ENCODE results near the gene ALOXE3.

Gene ALOXE3

GRCh38 chr17:8117980-8118768 lies at the start of gene ALOXE3:
Gene ALOXE3, minus strand, starts transcription at chr17:8118514. Its CDS starts 524 bp downstream, at chr17:8117990.
- no peak for DNase-seq (ENCODE audit: low read depth in 2 of 2)

DNA sequence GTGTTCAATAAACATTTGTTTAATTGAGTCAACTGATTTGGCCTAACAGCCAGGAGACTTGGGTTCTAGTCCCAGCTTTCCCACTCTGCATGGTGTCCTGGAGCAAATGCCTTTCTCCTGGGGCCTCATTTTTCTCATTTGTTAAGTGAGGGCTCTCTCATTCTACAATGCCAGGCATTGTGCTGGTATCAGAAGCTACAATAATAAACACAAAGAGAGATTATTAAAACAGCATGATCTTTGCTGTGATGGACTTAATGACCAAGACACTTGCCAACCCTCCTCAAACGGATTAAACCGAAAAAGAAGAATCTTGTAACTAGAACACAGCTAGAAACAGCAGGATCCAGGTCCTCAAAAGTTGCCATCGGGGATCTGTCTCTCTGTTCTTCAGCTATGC lies 49.2 kb upstream of the ALOXE3 start:
- DNase-seq (ENCODE audit: low read depth in 2 of 2), result no peak

GRCh38 chr17:8166731-8167130 lies 48.4 kb upstream of the ALOXE3 start:
- DNase-seq (ENCODE audit: low read depth in 2 of 2), result no peak

GRCh38 chr17:8164815-8165131 lies 46.5 kb upstream of the ALOXE3 start:
- DNase-seq (ENCODE audit: low read depth in 2 of 2), result no peak

GRCh38 chr17:8163978-8164814 lies 45.9 kb upstream of the ALOXE3 start:
- DNase-seq (ENCODE audit: low read depth in 2 of 2), result no peak

DNA sequence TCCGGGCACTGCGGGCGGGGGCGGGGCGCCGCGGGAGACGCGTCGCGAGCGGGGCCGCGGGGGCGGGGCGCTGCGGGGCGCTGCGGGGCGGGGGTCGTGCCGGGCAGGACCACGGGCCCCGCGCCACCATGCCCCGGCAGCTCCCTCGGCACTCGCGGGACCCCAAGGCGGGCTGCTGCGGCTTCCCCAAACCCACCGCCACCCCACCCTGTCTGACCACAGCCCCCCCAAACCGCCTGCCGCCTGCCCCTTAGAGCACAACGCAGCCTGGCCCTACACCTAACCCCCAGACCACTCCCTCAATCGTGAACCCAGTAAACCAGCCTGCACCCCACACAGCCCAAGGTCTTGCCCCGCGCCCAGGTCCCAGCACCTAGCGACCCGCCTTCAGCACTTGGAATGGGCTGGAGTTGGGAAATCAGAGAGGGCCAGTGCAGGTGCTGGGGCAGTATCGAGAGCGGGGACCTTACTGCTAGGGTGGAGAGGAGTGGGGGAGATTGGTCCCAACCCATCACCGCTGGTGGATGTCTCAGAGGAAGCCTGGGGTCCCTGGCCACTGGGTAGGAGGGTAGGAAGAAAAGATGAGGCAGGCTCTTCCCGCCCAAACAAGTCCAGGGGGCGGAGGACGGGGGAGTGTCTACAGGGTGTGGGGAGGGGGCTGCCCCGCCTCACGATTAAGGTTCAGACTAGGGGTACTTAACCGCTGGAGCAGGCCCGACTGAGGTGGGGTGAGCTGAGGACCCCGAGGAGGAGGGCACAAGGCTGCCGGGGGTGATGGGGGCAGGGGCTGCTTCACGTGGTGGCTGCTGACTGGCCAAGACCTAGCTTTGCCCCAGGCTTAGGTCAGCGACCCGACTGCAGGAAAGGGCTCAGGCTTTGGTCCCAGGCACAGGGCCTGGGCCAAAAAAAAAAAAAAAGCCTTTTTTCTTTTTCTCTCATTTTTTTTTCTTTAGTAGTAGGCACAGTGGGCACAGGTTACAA lies 45.0 kb upstream of the ALOXE3 start:
- DNase-seq (ENCODE audit: low read depth in 2 of 2), result no peak

DNA sequence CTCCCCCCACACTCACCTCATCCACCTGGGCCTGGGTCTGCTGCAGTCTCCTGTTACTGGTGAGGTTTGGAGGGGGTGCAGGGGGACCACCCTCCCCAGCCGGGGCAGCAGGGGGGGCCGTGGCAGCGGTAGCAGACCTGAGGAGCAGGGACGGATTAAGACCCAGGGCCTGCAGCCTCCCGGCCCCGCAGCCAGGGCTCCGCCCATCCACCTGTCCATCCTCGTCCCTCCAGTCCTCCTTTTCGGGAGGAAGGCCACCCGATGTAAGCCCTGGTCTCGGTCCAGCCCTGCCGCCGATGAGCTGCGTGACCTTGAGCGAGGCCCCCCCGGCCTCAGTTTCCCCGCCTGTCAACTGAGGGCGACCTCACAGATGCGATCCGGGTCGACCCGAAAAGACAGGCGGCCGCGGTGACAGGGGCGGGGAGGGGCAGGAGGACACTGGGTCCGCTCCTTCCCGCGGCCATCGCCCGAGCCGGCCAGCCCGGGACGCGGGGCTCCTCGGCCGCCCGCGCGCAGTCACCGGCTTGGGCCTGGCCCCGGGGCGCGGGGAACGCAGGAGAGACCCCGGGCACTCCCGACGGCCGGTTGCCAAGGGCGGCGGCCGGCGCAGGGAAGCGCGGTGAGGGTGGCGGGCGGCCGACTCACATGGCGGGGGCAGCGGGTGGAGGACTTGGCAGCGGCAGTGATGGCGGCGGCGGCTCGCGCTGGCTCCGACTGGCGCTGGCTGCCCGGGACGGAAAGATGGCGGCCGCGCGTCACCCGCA lies 44.1 kb upstream of the ALOXE3 start, which contains the start of gene VAMP2:
Gene VAMP2 (minus strand): TSS at position 716 of the 764 bp plus-strand sequence. CDS start 69 bp downstream, at position 647.
- no peak for DNase-seq (ENCODE audit: low read depth in 2 of 2)

GRCh38 chr17:8161289-8162232 lies 43.2 kb upstream of the ALOXE3 start:
- no peak for DNase-seq (ENCODE audit: low read depth in 2 of 2)

DNA sequence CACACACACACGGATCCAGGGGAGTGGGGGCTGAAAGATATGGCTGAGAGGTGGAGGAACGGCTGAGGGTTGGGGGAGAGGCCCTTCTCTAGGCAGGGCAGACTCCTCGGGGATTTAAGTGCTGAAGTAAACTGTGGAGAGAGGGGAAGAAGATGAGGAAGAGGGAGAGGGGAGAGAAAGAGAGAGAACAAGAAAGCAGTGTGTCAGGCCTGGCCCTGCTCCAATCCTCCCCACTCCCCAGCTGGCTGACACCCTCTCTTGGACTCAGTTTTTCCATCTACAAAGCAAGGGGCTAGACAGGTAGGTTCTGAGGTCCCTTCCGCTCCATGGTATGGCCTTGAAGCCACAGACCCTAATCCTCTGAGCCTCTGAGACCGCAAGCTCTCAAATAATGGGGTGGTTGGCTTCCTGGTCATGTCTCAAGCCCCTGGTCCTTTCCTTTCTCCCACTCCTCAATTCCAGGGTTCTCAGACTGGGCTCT lies 42.5 kb upstream of the ALOXE3 start:
- DNase-seq (ENCODE audit: low read depth in 2 of 2), result no peak

DNA sequence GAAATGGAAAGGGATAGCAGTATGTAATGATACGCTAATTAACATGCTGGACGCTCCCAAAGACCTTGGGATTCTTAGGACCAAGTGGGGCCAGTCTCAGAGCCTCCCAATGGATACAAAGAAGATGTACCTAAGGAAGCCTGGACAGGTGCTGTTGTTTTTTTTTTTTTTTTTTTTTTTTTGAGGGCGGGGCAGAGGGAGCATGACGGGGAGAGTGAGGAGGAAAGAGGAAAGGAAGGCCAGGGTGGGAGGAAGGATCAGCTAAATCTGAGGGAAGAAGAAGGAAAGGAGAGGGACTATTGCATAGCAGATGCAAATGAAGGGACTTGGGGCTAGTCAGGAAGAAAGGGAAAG lies 41.9 kb upstream of the ALOXE3 start:
- DNase-seq (ENCODE audit: low read depth in 2 of 2), result no peak

- DNase-seq (ENCODE audit: low read depth in 2 of 2), result no peak
Measured at GRCh38 chr17:8159459-8160223, 41.3 kb upstream of the ALOXE3 start.

DNA sequence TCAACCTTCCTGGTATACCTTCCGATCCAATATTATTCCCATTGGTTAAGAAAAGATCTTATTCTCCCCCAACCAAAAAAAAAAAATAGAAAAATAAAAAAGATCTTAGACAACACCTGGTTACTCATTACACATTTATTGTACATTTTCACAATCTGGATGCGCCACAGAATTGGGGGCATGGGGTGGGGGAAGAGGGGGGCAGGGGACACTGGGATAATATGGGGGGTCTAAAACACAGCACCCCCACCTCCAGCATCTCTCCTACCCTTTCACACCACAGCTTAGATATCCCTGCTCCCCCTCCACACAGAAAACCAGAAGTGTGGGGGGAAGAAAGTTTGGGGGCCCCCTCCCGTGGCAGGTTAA lies 40.7 kb upstream of the ALOXE3 start:
- no peak for DNase-seq (ENCODE audit: low read depth in 2 of 2)

- peak; percentile 30 to 35 for DNase-seq (ENCODE audit: low read depth in 2 of 2)
Measured at GRCh38 chr17:8158267-8159031, 40.1 kb upstream of the ALOXE3 start.

GRCh38 chr17:8156246-8156992 lies 38.1 kb upstream of the ALOXE3 start:
- DNase-seq (ENCODE audit: low read depth in 2 of 2), result peak; percentile 100

GRCh38 chr17:8155996-8156245 lies 37.6 kb upstream of the ALOXE3 start:
- DNase-seq (ENCODE audit: low read depth in 2 of 2), result no peak

DNA sequence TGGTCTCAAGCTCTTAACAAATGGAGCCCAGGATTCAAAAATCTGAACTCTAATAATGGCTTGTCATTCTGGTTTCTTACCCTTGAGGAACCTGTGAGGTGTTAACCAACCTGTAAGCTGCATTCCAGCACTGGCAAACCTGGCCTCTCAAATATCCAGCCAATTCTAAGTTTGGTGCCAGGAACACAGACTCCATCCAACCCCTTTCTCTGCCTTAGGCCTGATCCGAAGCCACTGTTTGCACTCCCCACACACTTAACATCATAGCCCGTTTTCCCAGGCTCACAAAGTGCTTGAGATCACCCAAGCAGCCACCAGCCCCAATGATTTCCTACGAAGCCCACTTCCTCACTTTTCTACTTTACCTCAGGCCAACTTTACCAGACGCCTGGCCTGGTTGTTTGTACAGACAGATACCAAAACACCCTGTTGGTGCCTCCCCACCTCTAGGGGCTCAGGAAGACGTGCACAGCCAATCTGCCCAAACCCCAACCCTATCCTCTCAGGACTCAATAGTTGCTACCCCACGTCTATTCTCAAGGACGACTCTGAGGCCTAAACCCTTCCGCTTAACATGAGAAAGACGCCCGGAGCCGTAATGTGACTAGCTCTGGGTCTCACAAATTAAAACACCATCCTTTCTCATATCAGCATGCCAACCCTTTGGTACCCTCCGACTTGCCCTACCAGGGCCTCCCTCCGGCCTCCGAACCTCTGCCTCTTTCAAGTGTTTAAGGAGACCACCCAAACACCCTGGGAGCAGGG lies 37.1 kb upstream of the ALOXE3 start:
- DNase-seq (ENCODE audit: low read depth in 2 of 2), result no peak

DNA sequence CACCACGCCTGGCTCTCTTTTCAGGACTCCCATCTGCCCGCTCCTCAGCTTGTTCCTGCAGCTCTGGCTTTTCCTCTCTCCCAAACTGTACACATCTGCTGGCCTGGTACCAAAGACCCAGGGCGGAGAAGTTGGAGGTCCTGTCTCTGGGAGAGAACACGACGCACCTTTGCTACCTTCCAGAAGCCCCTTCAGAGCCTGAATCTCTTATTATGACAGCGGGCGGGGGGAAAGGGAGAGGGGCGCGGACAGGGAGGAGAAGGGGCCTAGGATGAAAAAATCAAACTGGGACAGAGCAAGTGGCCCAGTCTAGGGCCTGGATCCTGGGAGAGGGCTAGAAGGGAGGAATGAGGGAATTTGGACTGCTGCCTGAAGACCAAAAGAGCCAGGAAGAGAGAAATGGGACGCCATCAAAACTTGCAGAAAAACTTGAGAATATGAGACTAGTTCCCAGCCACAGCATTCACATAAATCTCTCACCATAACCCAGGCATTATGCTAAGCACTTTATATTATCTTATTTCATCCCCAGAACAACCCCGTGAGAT lies 36.4 kb upstream of the ALOXE3 start:
- no peak for DNase-seq (ENCODE audit: low read depth in 2 of 2)

All from fibroblast of skin of left biceps (primary cell).